Pulmonary artery endothelial cell (primary cell): ENCODE results near the gene CAMTA1. TPM values are rescaled to one million over a fixed set of nuclear protein-coding genes. Genes with fewer than 3 reads are reported as not detected.
"Not testable (repeated sequence)": the region's sequence is repeated elsewhere in the genome, so short reads cannot be mapped to it uniquely, and the experiment has no call there.

Source experiments
- DNase-seq: peaks from one replicate; pipeline ENCODE4 v3.0.0-alpha.2; 2011; ENCODE audit warnings: low read depth, low spot score
- total RNA-seq: library from RNA; depleted of rRNA; stranded (reverse); fragments of >200 nt; gene quantifications from 2 replicates; pipeline ENCODE4 v1.2.3, GENCODE V29; 2014

Gene CAMTA1
- total RNA-seq, 1 donor from 2014 or later = 54.0 TPM

DNA sequence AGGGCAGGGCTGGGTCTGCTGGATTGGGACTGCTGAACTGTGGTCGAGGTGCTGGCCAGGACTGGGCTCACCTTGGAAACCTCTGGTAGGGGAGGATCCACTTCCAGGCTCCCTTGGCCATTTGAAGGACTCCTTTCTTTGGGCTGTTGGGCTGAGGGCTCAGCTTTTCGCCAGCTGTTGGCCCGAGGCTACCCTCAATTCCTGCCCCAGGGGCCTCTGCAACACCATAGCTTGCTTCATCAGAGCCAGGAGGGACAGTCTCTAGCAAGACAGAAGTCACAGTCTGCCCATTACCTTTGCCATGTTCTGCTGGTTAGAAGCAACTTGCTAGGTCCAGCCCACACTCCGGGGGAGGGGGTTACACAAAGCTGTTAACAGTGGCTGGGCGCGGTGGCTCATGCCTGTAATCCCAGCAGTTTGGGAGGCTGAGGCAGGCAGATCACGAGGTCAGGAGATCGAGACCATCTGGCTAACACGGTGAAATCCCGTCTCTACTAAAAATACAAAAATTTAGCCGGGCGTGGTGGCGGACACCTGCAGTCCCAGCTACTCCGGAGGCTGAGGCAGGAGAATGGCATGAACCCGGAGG lies 25.0 kb downstream of the CAMTA1 start:
- DNase-seq = not testable (repeated sequence)

DNA sequence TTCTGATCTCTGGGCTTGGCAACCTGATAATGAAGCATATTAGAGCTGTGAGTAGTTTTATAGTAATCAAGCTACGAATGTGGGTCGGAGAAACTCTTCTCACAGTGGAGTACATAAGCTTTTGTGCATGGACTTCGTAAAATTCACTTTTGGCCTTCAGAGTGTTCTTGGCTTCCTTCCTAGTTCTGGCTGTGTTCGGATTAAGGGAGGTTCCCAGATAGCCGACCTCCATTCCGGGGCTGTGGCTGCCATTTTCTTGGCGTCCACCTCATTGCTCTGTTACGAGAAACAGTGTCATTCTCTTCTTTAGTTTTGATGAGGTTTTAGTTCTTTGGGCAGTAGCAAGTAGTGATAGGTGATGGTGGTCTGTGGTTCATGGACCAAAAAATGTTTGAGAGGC lies 26.3 kb downstream of the CAMTA1 start:
- no peak for DNase-seq

DNA sequence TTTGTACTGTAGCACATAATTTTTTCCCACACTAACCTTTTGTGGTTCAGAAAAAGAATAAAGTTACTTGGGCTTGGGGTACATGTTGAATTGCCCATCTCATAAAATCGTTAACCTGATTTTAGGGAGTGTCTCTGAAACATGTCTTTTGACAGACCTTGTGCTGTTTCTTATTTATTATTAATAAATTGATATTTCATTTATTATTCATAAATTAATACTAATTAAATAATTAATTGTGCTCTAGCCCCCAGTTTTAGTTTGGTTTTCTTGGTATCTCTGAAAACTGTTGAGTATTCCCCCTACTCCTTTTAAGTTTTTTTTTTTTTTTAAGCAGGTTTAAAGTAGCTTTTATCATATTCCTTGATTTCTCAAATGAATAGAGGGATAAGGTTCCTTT lies 27.9 kb downstream of the CAMTA1 start:
- DNase-seq = no peak

DNA sequence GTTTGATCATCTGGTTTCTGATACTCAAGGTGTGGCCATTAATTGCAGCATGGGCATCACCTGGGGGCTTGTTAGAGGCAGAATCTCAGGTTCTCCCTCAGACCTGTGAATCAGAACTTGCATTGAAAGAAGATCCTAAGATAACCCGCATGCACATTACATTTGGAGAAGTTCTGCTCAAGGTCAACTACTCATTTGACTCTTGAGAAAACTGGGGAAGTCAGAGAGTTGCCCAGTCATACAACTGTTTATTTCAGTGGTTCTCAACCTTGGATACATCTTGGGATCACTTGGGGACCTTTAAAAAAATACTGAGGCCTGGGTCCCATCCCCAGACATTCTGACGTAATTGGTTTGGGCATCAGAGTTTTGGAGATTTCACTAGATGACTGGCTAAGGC lies 30.5 kb downstream of the CAMTA1 start:
- no peak for DNase-seq

DNA sequence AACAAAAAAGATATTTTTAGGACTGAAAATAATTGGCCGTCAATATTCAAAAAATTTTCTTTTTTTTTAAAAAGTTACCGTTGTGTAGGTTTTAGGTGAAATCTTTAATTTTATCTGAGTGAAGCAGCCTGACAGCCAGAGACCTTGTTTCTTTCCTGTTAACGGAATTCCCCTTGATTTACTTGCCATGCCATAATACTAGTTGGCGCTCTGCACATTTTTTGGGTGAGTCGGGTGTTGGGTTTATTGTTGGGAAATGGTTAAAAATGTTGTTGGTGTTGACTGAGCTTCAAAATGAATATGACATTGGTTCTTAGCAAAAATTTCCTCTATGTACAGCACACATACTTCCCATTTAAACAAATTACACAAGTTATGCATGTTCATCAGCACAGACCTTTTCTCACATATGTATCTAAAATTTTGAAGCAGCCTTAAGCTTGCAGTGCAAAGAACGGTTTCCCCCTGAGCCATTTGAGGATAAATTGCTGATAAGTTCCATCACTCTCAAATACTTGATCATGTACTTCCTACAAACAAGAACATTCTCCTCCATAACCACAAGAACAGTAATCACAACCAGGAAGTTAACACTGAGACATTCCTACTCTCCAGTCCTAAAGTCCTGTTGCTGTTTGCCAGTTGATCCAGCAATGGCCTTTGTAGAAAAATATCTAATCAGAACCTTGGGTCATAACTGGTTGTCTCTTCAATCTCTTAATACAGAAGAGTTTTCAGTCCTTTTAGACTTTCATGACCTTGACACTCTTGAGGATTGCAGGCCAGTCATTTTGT lies 34.2 kb downstream of the CAMTA1 start:
- no peak for DNase-seq

DNA sequence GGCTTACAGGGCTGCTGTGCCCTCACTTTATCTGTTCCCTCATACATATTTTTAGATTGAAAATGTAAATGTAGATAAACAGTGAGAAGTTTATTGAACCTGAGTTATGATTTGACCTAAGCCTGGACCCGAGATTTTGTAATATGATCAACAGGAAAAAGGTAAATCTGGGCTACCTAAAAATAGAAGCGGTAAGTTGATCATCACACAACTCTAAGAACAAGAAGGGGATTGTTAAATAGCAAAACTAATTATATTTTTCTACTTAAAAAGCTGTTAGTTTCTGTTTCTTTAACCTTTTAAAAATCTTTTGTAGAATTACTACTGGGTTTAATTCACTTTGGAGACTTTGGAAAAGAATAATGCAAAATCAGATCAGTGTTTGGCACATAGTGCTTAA lies 35.6 kb downstream of the CAMTA1 start:
- DNase-seq = no peak

DNA sequence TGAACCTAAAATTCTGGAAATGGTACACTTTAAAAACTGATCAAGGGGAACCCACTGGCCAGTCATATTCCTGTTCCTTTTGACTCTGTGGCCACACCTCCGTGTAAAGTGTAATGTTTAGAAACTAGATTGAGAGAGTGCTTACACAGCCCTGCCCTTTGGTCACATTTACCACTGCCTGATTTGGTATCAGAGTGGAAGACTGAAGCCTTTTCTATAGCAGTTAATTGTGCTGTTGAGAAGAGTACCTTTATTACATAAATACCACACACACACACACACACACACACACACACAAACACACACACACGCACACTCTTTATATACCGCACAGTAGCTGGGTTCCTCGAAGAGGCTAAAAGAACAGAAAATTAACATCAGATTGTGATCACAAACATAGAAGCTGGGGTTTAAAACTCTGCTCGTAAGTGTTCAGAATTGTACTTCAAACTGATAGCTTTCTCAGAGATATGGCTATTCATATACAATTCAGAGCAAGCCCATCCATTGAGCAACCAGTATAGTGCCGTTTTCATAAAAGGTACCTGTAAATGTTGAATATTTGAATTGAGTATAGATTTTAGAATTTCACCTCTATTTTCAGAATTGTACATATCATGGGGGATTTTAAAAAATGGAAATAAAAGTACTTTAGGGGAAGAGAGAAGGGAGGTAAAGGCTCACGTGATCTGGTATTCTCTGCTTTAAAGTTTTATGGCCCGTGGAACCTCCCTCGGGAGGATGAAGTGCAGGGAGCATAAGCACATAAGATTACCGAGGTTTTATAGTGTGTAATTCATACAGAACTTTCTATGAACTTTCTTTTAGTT lies 37.5 kb downstream of the CAMTA1 start:
- DNase-seq = no peak

DNA sequence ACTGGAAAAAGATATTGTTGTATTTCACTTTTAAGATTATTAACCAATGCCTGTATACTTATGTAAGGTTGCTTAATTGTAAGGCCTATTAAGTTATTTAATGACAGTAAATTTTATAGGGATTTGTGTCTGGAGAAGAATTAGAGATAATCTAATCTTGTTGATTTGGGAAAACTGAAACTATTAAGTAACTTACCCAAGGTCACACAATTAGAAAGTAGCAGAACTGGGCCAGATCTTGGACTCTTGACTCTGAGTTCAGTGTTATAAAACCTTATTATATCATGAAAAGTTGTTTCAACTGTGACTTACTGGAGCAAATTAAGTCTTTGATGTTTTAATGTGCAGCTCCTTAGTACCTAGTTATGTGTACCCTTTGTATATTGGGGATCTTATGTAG lies 38.5 kb downstream of the CAMTA1 start:
- no peak for DNase-seq

DNA sequence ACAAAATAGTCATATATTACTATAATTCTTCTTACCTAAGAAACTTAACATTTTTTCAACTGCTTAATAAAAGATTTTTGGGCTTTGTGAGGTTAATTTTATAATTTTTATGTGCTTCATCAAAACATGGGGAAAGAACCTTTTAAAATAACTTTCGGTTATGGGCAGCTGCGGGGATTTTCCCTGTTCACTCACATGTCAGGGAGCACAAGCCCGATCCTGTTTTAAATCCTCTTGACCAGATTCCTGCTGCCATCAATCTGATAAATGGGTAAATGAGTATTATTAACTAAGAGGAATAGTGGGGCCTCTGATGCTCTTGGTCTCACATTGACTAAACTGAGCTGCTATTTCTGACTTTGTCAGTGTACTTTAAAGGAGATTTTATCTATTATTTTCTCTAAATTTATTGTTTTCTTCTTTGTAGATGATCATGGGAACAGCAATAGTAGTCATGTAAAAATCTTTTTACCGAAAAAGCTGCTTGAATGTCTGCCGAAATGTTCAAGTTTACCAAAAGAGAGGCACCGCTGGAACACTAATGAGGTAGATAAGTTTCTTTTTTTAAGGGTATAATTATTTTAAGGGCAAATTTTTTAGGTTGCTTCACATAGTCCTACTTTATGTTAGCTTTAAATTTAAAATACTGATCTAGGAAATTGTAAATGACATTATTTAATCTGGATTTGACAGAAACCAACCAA lies 39.6 kb downstream of the CAMTA1 start:
- no peak for DNase-seq

DNA sequence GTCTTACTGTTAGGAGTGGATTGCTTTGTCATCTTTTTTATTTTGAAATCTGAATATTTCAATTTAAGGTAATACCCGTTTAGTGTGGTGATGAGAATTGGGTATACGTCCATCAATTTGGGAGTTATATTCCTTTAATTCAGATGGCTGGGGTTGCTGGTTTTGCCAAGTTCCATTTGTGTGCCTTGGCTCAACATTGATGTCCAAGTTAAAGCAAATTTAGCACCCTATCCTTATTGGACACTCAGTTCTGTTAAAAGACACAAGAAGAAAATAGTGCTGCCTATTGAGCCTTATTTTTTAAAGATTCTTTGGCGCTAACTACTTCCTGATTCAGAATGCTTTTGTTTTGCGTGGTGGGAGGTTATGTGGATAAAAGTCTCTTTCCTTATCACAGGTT lies 40.6 kb downstream of the CAMTA1 start:
- DNase-seq = no peak

DNA sequence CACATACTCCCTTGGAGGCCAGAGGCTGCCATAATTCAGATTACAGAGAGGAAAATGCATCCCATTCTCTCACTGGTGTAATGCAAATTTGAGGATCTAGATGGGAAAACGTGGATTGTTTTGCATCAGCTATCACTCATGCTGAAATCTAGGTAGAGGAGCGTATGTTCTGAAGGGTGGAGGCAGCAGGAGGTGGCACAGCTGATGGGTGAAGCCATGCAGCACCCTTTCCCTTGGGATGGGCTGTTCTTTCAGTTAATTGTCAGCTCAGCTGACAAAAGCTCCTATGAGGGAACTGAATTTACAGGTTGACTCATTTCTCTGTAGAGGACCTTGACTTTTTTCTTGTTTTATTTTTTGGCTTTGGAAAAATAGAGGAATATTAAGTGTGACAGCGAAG lies 41.8 kb downstream of the CAMTA1 start:
- no peak for DNase-seq

DNA sequence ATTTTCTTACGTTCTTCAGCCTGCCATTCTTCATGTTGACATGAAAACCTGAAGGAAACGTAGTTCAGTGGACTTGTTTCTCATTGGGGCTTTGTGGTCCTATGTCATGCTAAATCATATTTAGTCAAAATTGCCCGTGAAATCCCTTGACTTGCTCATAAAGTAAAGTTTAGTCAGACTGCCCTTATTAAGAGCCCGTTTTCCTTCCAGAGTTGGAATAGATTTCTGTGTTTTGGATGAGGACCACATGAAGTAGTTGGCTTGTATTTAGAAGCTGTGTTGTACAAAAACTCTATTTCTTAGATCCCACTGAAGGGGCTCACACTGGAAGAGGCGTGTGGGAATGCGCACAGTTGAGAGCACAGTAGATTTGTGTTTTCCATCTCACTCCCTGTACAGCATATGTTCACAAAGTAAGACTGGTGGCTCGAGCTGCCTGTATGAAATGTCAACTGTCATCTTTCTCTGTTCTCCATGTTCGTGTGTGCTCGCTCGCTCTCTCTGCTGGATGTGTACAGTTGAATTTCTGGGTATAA lies 42.4 kb downstream of the CAMTA1 start:
- DNase-seq = no peak

DNA sequence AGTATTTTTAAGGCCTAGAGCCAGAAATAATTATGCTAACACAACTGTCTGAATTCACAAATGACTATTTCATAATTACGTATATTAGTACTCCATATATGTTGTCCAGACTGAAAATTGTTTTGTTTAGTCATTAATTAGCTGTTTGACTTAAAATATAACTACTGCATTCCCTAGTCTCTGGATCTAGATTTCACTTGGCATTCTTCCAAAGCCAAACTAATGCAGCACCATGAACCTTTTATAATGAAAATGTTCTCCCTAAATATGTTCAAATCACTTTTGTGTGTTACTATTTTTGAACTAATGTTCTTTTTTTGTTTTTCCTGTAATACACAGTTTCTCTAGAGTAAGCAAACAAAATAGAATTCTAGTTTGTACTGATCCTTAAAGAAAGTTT lies 46.1 kb downstream of the CAMTA1 start:
- DNase-seq = no peak

DNA sequence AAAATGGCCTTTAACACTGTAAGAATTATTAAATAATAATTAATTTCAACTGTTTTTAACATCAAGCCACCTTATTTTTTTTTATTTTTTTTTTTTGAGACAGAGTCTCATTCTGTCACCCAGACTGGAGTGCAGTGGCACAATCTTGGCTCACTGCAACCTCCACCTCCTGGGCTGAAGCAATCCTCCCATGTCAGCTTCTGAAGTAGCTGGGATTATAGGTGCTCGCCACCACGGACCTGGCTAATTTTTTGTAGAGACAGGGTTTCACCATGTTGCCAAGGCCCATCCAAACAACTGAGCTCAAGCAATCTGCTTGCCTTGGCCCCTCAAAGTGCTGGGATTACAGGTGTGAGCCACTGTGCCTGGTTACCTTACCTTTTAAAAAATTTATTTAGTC lies 46.8 kb downstream of the CAMTA1 start:
- not testable (repeated sequence) for DNase-seq

DNA sequence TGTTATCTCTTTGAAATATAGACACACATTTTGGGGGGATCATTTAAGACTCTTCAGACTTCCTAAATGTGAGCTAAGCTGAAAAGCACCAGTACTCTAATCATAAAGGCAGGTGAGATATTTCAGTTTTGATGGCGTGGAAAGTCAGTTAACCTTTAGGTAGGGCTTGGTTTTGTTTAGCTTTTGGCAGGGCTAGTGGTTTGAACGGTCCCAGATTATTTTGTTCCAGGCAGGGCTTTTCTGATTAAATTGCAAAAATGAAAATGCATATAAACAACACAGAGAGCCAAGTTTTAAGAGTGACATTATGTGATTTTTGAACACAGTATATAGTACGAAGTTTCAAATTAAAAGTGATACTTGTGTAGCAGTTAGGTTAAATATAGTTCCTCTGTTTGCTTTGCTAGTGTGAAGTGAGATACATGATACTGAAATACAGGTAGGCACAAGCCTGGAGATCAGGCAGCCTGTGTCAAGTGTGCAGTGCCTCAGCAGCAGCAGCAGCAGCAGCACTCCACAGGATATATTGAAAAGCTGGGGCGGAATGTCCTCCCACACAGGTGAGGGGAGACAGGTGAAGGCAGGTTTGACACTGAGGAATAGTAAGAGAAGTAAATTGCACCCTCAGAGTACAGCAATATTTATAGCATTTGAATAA lies 47.4 kb downstream of the CAMTA1 start:
- DNase-seq = no peak

DNA sequence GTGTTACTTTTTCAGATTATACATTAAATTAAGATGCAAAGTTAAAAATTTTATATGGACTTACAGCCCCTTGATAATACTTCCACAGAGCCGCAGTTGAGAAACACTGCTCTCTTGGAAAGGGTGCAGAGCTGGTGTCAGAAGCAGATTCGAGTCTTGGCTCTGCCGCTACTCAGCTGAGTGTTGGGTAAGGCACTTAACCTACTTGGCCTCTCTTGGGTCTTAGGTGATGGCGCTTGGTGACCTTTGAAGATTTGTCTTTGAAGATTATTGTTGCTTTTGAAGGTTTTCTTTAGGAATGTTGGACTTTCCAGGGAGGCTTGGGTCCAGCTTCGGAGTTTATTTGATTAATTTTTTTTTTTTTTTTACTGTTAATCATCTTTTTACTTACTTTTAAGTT lies 48.5 kb downstream of the CAMTA1 start:
- no peak for DNase-seq

DNA sequence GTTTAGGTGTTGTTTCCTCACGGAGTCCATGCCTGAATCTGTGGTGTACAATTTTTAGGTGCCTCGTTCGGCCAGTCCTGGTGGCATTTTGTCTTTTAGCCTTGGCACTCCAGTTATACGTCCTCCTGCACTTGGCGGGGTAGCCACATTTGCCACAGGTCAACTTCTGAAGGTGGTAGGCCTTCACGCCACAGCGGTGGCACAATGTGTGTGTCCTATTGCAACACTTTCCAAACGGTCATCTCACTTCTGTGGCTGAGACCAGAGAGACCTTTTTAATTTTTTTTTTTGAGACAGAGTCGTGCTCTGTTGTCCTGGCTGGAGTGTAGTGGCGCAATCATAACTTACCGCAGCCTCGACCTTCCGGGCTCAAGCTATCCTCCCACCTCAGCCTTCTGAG lies 49.1 kb downstream of the CAMTA1 start:
- DNase-seq = no peak

DNA sequence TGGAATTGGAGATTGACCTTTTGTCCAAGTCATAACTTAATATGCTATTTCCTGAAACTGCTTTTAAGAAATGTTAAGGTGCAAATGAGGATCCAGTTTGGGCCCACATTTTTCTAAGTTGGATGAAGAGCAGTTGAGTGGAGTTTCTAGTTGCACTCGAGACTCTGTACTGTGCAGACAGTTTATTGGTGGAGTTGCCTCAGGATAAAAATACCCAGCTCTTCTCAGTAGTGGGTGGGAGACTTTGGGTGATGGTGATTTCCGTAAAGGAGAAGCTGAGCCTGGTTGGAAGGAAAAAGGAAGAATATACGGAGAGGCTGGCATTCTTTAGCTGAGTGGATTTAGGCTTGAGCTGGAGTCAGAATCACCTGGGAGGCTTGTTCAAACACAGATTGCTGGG lies 49.9 kb downstream of the CAMTA1 start:
- no peak for DNase-seq

DNA sequence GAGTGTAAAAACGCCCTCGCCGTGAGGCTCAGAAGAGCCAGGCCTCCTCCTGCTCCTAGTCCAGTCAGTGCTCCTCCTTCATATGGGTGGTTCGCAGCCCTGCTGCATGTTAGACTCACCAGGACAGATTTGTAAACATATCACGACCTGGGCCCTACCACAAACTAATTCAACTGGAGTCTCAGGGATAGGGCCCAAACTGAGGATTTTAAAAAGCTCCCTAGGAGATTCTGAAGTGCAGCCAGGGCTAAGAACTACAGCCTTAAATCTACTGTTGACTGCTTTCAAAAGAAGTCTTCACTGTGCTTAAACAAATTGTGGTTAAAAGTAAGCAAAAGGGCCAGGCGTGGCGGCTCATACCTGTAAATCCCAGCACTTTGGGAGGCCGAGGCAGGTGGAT lies 57.0 kb downstream of the CAMTA1 start:
- DNase-seq = no peak

DNA sequence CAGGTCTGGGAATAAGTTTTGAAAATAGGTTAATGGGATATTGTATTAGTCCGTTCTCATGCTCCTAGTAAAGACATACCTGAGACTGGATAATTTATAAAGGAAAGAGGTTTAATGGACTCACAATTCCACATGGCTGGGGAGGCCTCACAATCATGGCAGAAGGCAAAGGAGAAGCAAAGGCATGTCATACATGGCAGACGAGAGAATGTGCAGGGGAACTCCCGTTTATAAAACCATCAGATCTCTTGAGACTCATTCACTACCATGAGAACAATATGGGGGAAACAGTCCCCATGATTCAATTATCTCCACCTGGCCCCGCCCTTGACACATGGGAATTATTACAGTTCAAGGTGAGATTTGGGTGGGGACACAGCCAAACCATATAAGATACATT lies 60.5 kb downstream of the CAMTA1 start:
- not testable (repeated sequence) for DNase-seq

DNA sequence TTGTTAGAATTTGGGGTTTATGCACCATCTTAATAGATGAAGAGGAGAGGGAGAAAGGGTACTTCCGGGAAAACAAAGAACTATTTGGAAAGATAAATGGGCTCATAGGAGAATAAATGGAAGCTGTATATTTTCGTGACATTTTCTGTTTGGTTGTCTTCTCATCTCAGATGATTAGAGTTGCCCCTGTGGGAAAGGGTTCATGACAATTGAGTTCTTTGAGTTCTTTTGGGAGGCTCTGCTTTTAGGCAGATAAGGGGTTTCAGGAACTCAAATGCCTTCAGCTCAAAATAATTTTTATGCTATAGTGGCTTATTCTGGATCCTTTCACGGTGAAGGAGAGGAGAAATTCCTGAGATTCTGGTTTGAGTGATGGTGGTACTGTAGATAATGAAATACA lies 63.6 kb downstream of the CAMTA1 start:
- no peak for DNase-seq
